ELR (cell line): ENCODE data around the gene NUP93.
"Not testable (repeated sequence)": the region's sequence is repeated elsewhere in the genome, so short reads cannot be mapped to it uniquely, and the experiment has no call there.

Experiments used
- DNase-seq: peaks from one replicate; pipeline ENCODE4 v3.0.0-alpha.2; 2015; ENCODE audit warnings: low read depth

NUP93 gene

DNA sequence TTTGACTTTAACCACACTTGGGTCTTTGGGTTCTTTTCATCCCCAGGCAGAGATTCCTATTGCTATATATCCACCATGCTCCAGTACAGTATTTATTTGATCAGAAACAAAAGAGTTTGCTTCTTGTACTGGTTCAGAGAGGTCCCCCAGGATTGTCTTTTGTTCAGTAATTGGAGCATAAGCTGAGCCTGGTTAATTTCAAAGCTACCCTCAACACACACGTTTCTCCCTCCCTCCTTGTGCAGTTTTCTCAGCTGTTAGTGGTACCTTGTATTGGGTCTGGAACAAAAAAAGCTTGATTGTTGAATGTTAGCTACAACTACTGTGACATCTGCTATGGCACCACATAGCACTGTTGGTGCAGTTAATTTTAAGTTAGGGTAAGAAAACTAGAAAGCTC lies 50.0 kb downstream of the NUP93 start:
- DNase-seq, result no peak

DNA sequence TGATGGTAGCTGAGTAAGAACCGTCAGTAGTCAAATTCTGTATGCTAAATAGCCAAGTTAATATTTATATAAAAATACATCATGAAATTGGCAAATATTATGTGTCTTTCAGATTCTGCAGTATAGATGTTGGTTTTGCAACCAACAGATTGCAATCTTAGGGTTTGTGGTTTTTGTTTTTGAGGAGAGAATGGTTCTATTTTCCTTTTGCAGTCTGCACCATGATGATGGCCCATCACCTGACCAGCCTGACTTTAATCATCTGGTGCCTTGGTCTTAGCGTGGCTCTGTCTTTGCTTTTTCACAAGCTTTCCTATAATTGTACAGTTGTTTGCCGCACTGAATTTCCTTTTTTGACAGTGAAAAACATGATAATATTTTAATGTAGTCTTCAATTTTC lies 50.7 kb downstream of the NUP93 start:
- DNase-seq, result no peak

DNA sequence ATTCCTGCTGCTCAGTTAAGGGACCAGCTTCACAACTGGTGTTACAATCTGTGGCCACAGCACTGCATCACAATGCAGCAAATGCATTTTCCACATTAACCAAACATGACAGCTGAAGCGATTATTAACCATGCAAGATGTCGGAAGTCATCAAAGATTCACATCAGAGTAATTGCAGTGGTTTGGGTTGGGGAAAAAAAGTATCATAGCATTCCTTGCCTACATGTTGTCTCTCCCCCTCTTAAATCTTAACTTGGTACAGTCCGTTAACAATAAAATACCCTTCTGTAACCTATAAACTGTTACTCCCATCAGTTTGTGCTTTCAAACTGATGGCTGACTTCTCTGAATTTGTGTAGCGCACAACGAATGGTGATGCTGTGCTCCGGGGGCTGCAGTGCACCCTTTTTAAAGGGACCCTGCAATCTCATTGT lies 51.6 kb downstream of the NUP93 start:
- DNase-seq, result no peak

DNA sequence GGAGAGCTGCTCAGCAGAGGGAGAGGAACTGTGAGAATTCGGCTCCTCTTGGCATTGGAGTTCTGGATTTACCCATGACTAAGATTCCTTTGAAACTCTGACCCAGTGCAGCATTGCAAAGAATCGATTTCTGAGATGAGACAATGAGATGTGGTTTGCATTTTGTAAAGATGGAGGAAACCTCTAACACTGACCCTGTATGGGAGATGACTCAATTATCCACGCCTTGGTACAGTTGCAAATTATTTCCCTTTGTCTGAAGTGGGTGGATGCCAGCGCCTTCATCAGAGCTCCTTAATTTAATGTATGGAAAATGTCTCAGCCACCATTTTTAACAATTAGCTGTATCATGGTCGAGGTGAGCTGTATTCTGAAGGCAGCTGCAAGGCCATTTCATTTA lies 53.4 kb downstream of the NUP93 start:
- no peak for DNase-seq

DNA sequence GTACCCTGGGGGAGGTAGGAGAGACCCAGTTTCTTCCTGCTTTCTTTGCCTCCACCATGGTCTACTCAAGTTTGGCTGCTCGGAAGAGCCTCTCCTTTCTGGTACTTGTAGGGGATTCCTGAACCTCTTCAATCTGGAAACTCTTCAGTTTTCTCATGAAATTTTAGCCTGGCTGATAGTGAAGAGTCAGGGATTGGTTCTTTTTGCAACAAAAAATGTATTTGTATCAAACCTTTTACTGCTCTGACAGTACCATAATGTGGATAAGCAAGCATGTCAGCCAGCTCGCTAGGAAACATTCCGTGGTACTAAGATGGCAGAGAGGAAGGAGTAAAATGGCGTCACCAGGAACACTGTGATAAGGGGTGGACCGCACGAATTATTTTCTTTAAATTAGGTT lies 55.4 kb downstream of the NUP93 start:
- no peak for DNase-seq

DNA sequence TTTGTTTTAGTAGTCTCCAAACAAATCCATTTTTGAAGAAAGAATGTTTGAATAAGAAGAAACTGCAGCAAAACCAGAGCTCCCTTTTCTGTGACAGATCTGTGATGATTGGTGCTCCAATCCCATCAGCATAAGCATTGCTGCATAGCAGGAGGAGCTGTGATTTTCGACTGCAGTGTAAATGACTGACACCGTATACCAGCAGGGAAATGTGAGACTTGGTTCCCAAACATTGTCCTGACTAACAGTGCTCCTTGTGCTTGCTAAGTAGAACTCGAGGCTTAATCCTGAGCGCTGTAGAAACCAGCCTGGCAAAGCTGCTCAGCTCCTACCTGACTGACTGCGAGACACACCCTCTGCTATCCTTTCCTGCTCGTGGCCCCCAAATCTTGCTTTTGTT lies 57.2 kb downstream of the NUP93 start:
- no peak for DNase-seq

DNA sequence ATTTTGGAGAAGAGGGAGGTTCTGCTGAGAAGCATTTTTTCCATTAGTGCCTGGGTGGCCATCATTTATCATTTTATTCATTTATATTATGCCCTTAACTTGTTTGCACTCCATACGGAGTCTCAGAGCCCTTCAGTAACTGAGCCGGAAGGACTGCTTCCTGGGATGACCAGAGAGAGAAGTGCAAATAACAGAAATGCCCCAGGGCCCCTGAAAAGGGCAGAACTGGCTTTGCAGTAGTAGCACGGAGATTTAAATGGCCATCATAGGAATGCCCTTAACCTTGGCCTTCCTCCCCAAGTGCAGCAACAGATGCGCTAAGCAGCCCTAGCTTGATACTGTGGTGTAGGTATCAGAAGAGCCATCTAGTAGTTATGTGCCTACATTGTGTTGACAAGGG lies 58.5 kb downstream of the NUP93 start:
- DNase-seq, result no peak

DNA sequence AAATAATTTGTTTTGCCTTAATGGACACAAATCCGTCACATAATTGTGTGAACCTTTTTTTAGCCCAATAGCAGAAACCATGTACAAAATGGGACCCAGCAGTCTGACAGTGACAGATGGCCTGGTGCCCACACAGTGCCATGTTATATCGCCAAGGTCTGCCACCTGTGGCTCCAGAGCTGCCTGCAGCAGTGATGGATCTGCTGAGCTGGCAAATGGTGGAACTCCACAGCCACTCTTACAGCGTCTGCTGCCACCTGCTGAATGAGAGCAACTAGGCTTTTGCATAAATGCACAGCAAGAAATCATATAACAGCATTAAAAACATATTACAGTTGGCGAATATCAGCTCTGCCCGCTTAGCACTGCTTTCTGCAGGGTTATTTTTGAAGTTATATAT lies 59.4 kb downstream of the NUP93 start:
- peak; percentile 63 for DNase-seq

DNA sequence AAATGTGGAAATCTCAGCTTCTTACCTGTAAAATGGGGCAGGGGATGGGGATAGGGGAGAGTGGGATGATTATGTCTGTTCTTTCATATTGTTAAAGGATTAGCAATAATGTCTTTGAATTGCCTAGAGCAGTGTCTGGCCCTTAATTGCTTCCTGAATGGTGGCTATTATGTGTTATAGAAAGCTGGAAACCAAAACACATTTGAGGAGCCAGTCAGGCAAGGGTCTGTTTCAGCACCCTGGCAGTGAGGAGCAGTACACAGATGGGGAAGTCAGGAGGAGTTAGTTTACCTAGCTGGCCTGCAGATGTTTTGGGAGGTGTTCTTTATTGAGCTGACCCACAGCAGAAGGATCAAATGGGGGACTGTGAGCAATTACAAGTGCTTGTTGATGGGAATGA lies 63.0 kb downstream of the NUP93 start:
- DNase-seq, result no peak

DNA sequence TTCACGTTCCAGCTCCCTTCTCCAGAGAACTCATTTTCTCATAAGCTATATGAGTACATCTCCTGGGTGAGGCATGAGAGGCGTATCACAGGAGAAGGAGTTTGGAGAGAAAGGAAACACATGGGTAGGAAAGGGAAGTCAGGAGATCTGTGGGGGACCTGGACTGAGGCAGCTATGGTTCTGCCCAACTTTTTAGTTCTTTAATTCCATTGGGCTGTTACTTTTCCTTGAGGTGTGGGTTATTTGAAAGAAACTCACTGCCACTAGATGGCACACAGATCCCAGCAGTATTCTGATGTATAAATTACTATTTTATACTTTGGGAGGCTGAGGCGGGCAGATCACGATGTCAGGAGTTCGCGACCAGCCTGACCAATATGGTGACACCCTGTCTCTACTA lies 63.6 kb downstream of the NUP93 start:
- peak; percentile 58 for DNase-seq

DNA sequence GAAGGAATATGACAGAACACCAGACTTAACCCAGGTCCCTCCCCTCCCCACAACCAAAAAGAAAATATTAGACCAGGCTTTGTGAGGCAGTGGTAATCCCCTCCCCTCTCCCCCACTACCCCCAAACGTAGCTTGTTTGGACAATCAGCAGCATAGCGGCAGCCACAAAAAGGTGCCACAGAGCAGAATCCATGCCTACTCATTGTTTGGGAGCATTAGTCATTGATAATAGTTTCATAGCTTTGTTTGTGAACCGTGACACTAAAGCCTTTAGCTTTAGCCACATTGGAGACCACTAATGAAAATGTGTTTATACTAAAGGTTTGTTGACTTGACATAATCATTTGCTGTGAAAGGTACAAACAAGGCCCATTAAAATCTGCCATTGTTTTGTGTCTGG lies 65.1 kb downstream of the NUP93 start:
- no peak for DNase-seq

DNA sequence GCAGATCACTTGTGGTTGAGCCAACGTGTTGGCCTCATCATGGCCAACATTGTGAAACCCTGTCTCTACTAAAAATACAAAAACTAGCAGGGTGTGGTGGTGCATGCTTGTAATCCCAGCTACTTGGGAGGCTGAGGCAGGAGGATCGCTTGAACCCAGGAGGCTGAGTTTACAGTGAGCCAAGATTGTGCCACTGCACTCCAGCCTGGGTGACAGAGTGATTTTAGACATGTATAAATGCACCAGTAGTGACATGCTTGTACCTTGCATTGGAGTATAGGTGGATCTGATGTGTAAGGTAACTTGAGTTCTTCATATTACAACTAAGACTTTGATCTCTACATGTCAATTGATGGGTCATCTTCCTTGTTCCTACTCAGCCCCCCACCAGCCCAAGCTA lies 67.1 kb downstream of the NUP93 start:
- DNase-seq, result not testable (repeated sequence)

DNA sequence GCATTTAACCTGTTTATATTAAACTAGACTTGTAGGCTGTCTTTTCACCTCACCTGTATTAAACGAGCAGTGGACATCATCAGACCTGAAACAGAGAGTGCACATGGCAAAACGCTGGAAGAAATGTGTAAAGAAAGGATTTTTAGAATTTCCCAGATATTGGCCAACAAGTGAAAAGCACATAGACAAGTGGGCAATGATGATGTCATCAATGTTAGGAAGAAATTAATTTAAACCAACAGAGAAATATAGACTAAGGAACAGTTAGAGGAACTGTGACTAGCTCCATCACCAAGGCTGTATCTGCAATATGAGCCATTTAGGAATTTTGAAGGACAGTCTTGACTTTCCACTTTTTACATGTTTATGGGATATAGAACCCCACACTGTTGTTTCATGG lies 67.9 kb downstream of the NUP93 start:
- no peak for DNase-seq

DNA sequence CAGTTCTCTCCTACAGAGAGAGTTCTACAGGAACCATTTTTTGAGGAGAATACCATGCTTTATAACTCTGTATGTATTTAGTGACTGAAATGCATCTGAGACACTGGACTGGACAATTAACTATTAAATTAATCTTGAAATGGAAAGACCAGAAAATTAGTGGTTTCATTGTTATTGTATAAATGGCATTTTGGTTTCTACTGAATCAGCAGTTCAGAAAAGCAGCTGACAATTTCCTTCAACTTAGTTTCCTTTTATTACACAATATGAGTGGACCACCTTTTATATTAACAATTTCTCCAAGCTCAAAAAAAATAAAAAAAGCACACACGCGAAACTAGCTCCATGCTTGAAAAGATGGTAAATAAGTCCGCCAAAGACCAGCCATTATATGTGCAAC lies 69.0 kb downstream of the NUP93 start:
- DNase-seq, result no peak

DNA sequence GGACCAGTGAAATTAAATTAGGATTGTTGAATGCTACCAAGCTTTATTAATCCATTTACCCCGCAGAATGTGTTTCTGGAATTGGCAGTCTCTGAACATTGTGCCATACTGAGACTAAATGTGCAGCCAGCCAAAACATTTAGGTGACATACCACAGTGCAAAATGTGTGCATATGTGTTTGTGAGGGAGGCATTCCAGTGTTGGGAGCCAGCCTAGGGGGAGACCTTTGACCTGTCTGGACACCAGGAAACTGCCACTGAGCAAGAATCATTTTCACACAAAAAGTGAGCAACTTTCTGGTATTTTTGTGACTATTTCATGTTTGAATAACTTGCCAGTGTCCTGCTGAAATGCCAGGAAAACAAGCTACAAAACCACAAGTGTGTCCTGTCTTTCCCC lies 70.4 kb downstream of the NUP93 start:
- no peak for DNase-seq

DNA sequence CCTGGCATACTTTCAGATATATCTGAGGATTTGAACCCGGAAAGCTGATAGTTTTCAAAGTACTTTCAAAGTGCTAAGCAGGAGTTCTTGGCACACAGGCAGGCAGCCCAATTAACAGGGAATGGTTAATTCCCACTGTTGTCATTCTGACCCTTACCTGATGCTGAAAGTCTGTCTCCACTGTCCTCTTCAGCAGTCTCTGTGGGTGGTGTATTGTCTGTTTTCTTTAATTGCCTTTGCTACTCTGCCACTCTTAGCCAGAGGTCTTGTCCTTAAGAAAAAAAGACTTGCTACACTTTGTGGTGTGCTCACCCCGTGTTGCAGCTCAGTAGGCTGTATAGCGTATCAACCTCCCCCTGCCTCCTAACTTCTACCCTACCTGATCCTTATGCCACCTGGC lies 71.8 kb downstream of the NUP93 start:
- no peak for DNase-seq

DNA sequence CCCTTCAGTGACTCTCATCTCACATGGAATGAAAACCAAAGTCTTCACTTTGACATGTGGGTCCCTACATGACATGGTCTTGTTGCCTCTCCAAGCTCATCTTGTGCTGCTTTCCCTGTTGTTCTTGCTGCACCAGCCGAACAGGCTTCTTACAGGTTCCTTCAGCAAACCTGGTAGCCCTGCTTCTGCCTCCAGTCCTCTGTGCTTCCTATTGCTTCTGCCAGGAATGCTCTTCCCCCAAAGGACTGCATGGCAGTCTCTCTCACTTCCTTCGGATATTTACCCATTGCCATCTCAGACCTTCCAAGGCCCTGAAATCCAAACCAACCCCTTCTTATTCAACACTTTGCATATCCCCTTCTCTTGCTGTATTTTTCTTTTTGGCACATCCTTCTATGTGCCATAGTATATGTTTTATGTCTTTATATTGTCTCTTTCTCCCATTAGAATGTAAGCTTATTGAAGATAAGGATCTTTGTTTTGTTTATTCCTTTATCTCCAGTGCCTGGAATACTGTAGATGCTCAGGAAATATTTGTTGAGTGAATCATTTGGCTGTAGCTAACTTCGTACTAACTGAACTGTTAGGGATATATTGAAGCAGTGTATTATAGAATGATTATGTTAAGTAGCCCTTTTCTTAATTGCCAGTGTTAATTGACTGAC lies 77.2 kb downstream of the NUP93 start:
- peak; percentile 92 for DNase-seq

DNA sequence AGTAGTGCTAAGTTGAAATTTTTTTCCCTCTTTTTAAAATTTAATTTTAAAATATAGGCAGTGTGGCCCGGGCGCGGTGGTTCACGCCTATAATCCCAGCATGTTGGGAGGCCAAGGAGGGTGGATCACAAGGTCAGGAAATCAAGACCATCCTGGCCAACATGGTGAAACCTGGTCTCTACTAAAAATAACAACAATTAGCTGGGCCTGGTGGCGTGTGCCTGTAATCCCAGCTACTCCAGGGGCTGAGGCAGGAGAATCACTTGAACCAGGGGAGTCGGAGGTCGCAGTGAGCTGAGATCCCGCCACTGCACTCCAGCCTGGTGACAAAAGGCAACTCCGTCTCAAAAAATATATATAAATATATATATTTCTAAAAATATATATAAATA lies 77.7 kb downstream of the NUP93 start:
- not testable (repeated sequence) for DNase-seq

DNA sequence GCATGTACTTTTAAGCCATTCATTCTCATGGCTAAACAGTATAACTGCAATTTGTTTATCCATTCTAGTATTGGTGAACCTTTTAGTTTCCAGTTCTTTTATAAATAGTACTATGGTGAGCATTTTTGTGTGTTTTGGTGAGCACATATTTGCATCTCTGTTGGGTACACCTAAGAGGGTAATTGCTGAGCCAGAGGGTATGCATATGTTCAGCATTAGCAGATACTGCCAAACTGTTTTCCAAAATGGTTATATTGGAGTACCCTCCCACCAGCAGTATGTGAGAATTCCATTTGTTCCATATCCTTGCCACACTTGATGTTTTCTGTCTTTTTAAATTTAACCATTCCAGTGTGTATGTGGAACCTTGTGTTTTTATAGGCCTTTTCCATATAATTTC lies 81.0 kb downstream of the NUP93 start:
- no peak for DNase-seq

DNA sequence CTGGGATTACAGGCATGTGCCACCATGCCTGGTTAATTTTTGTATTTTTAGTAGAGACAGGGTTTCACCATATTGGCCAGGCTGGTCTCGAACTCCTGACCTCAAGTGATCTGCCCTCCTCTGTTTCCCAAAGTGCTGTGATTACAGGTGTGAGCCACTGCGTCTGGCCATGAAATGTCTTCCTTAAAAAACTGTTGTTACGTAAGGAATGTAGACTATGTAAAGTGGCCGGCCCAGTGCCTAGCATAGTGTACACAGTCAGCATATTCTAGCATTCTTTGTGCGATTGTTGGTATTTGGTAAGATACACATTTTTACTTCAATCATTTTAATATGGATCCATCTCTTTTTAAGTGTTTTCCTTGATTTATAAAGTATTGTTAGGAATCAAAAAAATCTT lies 81.7 kb downstream of the NUP93 start:
- DNase-seq, result not testable (repeated sequence)

DNA sequence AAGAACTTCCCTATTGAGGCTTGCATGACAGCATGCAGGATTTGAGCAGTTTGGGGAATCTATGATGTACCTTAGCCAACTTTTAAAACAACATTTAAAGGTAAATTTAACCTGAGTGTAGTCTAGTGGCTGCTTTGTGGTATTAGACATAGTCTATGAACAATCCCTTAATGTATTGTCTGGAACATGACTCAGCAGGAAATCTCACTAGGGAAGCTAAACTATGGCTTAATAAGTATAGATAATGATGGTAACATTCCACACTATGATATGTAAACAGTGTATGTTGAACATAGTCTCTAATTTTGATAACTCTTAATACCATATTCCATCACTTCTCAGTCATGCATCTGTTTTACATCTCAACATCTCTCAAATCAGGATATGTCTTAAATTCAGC lies 83.0 kb downstream of the NUP93 start:
- DNase-seq, result peak; percentile 76

DNA sequence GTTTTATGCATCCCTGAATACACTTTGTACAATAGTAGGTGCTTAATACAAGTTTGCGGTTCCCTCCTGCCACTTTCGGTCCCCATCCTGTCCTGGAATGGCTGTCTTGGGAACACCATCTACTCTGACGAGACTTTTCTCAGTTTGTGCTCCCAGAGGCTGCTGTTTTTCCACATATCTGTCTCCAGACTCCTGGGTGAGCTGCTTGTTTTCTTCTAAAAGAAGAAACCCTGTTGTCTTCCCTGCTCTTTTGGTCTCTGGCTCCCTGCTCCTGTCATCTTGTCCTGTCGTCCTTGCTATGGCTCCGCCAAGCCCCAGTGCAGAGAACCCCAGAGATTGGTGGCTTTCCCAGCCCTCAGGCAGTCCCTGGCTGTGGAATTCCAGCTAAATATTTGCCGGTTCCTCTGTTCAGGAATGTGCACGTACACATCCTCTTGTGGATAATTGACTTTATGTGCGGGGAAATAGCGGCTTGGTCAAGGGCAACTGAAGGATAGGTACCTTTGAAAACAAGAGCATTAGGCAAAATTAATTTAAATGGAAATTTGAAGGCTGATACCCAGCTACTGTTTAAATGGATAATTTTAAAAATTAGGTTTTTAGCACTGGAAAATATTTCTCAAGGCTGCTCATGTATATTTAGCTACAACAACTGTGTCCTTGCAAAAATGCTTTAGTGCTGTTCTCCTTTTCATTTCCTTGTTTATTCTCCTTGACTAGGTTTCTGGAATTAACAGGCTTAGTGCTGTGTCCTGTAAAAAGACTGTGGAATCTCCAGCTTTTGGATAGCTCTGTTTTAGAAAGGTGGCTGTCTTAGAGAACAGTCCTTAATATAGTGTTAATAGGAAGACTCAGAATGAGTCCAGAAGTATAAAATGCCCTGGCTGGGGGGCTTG lies 84.9 kb downstream of the NUP93 start:
- DNase-seq, result peak; percentile 61

DNA sequence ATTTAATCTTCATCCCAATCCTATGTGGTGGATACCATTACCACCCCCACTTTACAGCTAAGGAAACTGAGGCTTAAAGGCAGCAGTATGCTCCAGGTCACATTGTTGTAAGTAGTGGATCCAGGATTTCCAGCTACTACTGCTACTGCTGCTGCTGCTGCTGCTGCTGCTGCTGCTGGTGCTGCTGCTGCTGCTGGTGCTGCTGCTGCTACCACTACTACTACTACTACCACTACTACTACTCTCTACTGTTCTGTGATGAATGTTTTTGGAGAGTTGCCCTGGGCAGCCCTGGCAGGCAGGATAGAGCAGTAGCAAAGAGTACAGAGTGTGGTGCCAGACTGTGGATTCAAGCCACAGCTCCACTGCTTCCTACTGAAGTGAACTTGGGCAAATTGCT lies 85.8 kb downstream of the NUP93 start:
- DNase-seq, result no peak

DNA sequence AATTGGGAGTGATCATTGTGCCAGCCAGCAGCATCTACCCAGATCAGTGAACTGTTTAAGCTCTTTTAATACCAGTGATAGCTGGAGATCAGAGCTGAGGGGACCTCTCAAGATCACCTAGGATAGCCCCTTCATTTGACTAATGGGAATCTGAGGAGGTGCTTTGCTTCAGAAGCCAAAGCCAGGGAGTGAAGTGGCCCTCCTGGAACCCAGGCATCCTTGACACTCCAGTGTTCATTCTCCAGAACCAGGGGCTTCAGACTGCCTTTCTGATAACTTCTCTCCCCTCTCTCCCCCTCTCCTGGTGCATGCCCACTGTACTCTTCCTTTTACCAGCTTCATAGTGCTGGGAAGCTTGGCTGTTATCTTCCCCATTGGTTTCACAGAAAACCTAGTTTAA lies 87.1 kb downstream of the NUP93 start:
- DNase-seq, result no peak
